Measurements from ENCODE around the gene SCD.

GRCh38 chr10:100345570-100346330 lies 1.3 kb upstream of the SCD start:
- TF ChIP-seq, protein P1, sequence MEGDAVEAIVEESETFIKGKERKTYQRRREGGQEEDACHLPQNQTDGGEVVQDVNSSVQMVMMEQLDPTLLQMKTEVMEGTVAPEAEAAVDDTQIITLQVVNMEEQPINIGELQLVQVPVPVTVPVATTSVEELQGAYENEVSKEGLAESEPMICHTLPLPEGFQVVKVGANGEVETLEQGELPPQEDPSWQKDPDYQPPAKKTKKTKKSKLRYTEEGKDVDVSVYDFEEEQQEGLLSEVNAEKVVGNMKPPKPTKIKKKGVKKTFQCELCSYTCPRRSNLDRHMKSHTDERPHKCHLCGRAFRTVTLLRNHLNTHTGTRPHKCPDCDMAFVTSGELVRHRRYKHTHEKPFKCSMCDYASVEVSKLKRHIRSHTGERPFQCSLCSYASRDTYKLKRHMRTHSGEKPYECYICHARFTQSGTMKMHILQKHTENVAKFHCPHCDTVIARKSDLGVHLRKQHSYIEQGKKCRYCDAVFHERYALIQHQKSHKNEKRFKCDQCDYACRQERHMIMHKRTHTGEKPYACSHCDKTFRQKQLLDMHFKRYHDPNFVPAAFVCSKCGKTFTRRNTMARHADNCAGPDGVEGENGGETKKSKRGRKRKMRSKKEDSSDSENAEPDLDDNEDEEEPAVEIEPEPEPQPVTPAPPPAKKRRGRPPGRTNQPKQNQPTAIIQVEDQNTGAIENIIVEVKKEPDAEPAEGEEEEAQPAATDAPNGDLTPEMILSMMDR (IDR thresholded peaks at IDR 0.05) = peak in 1 of 6 experiments; percentile 6
- peak in 1 of 2 donors; percentile 48 for TF ChIP-seq POLR2A (IDR thresholded peaks at IDR 0.05)

Measured in adrenal gland (tissue), 5 donors.